Transverse colon (tissue), 4 donors: ENCODE results near the gene TULP3. TPM values are rescaled to one million over a fixed set of nuclear protein-coding genes. Genes with fewer than 3 reads are reported as not detected.
A peak's percentile ranks its signal among the peaks of the same experiment; 100 is the strongest.

Experiments used
- DNase-seq: peaks from one replicate; pipeline ENCODE4 v3.0.0-alpha.2; 2019
- H3K27ac ChIP-seq, 4 donors: fragments of 200-600 bp; sonication (generic); 2 replicates each; pipeline ENCODE4 v1.5.1; 2016 to 2018; ENCODE audit warnings: inconsistent platforms in 4 of 4
- H3K27me3 ChIP-seq: fragments of 200-600 bp; sonication (generic); 2 replicates; pipeline ENCODE4 v1.5.1; 2017; ENCODE audit warnings: inconsistent platforms
- H3K36me3 ChIP-seq, 4 donors: fragments of 200-600 bp; sonication (generic); 2 replicates each; pipeline ENCODE4 v1.5.1; 2017 to 2019; ENCODE audit warnings: inconsistent platforms in 4 of 4
- H3K4me1 ChIP-seq, 4 donors: fragments of 200-600 bp; sonication (generic); 2 replicates each; pipeline ENCODE4 v1.5.1; 2017 to 2020; ENCODE audit warnings: inconsistent platforms in 4 of 4
- H3K4me3 ChIP-seq, 4 donors: fragments of 200-600 bp; sonication (generic); 1 replicate in 1 of 4; 2 replicates in 3 of 4; pipeline versions ENCODE4 v1.5.1 to v1.6.1; 2017 to 2019; ENCODE audit warnings: inconsistent platforms in 4 of 4
- H3K9me3 ChIP-seq, 2 donors: fragments of 200-600 bp; sonication (generic); 2 replicates each; pipeline ENCODE4 v1.5.1; 2017 to 2019; ENCODE audit warnings: inconsistent platforms in 2 of 2
- EP300 ChIP-seq: sonication (generic); formaldehyde crosslinking; IDR thresholded peaks from one replicate; pipeline ENCODE4 v1.6.1; 2017; ENCODE audit warnings: antibody characterized with exemption, low read depth
- POLR2A ChIP-seq: fragments of 450-650 bp; IDR thresholded peaks from one replicate; pipeline ENCODE4 v1.6.1; 2016; ENCODE audit warnings: antibody characterized with exemption, mild to moderate bottlenecking, moderate library complexity
- POLR2AphosphoS5 ChIP-seq, 3 donors: sonication (generic); formaldehyde crosslinking; IDR thresholded peaks; one replicate each; pipeline ENCODE4 v1.6.1; 2016; ENCODE audit warnings: antibody characterized with exemption in 3 of 3
- WGBS, 2 donors: methylation state at CpG; one replicate each; pipeline ENCODE4 v1.1.5; 2018; ENCODE audit warnings: low coverage in 1 of 2; 5-methylcytosine and 5-hydroxymethylcytosine counted together
- in situ Hi-C, 4 donors: fragments of 200-750 bp; cut with MboI; loops; one replicate each; pipeline versions ENCODE4 v1.15.0 to v1.15.1; 2017; ENCODE audit warnings: low sequenced_read_pairs in 3 of 4, low pct_ligation_motif_present in 1 of 4, low pct_unique_long_range_greater_than_20kb in 1 of 4
- intact Hi-C: fragments of 100-400 bp; cut with DNase I; formaldehyde crosslinking; loops from one replicate; pipeline ENCODE4 v1.15.1; 2023; ENCODE audit warnings: low total_unique reads
- total RNA-seq, 4 donors: library from RNA; depleted of rRNA; stranded (reverse); fragments of >200 nt; gene quantifications; one replicate each; pipeline ENCODE4 v1.1.0, GENCODE V29; 2016
- TF ChIP-seq, protein P1 (sequence below), 5 experiments: fragments of 200-600 bp in 3 of 5; fragments of 450-650 bp in 2 of 5; sonication (generic) in 3 of 5; IDR thresholded peaks; 1 replicate in 2 of 5; 2 replicates in 3 of 5; pipeline ENCODE4 v1.5.1; 2016 to 2017; ENCODE audit warnings: antibody characterized with exemption in 5 of 5, inconsistent platforms in 3 of 5, mild to moderate bottlenecking in 2 of 5, moderate library complexity in 1 of 5

TULP3 gene
- total RNA-seq, 4 donors from 2014 or later = 7.4 to 21.3 (median 16.9) TPM

DNA sequence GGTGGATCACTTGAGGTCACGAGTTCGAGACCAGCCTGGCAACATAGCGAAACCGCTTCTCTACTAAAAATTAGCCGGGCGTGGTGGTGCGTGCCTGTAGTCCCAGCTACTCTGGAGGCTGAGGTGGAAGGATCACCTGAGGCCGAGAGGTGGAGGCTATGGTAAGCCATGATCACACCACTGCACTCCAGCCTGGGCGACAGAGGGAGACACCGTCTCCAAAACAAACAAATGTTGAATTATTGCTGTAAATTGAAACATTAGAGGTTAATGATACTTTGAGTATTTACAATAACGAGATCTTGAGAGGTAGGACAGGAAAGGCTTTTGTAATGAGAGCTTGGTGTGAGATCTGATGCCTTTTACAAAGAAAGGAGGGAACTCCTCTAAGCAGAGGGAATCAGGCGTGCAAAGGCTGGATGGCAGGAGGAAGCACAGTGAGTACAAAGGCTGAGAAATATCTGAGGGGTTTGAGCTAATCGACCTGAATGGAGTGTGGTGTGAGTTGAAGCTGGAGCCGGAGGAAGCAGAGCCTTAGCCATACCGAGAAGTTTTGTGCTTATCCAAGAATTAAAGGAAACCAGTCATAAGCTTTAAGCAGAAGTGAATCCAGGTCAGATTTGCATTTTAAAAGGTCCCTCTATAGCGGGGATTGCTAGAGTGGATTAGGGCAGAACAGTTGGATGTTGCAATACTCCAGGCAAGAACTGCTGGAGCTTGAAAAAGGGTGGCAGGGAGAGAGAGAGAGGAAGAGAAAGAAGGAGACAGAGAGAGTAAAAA, 12.5 kb upstream of the TULP3 start:
- no peaks in the 10 kb centered on the region for H3K9me3 ChIP-seq
- in situ Hi-C loops (no loop called here), intact Hi-C loops (no loop called here)
- DNase-seq = no peak
- H3K4me1 ChIP-seq = peaks cover 11 to 23% (median 15%) of the 10 kb centered on the region in 4 donors
- H3K4me3 ChIP-seq = peak overlapping the region in 3 of 4 donors; percentile 75 to 90 (median 87)
- H3K27me3 ChIP-seq = no peaks in the 10 kb centered on the region
- H3K36me3 ChIP-seq = no peaks in the 10 kb centered on the region
- H3K27ac ChIP-seq = peak overlapping the region; percentile 93 to 97 (median 95)
- WGBS, 2 donors = 22 to 26% methylated on average over 8 to 16 of the region's 16 CpGs
- TF ChIP-seq, protein P1, sequence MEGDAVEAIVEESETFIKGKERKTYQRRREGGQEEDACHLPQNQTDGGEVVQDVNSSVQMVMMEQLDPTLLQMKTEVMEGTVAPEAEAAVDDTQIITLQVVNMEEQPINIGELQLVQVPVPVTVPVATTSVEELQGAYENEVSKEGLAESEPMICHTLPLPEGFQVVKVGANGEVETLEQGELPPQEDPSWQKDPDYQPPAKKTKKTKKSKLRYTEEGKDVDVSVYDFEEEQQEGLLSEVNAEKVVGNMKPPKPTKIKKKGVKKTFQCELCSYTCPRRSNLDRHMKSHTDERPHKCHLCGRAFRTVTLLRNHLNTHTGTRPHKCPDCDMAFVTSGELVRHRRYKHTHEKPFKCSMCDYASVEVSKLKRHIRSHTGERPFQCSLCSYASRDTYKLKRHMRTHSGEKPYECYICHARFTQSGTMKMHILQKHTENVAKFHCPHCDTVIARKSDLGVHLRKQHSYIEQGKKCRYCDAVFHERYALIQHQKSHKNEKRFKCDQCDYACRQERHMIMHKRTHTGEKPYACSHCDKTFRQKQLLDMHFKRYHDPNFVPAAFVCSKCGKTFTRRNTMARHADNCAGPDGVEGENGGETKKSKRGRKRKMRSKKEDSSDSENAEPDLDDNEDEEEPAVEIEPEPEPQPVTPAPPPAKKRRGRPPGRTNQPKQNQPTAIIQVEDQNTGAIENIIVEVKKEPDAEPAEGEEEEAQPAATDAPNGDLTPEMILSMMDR (IDR thresholded peaks at IDR 0.05) = no peak
- no peak for TF ChIP-seq POLR2A
- no peak for TF ChIP-seq EP300
- TF ChIP-seq POLR2AphosphoS5 (IDR thresholded peaks at IDR 0.05) = no peak

DNA sequence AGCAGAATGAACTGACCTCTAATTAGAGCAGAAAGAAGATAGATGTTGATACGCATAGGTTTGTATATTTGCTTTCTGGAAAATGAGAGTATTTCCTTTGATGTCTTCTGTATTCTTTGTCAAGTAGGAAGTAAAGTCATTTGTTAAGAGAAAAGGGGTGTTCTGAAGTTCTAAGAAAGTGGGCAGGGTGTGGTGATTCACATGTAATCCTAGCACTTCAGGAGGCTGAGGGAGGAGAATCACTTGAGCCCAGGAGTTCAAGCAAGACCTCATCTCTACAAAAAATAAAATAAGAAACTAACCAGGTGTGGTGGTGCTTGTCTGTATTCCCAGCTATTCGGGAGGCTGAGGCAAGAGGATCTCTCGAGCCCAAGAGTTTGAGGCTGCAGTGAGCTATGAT, 10.8 kb upstream of the TULP3 start:
- H3K27me3 ChIP-seq = no peaks in the 10 kb centered on the region
- in situ Hi-C loops (no loop called here), intact Hi-C loops (no loop called here)
- no peak overlapping the region for H3K4me3 ChIP-seq
- DNase-seq = no peak
- no peak for TF ChIP-seq POLR2A
- TF ChIP-seq EP300 = no peak
- TF ChIP-seq POLR2AphosphoS5 (IDR thresholded peaks at IDR 0.05) = no peak
- TF ChIP-seq, protein P1 (IDR thresholded peaks at IDR 0.05) = no peak
- H3K27ac ChIP-seq = no peak overlapping the region
- H3K9me3 ChIP-seq = no peaks in the 10 kb centered on the region
- peaks cover 11 to 23% (median 15%) of the 10 kb centered on the region in 4 donors for H3K4me1 ChIP-seq
- 94 to 100% methylated on average over 1 to 3 of the region's 3 CpGs for WGBS, 2 donors
- H3K36me3 ChIP-seq = no peaks in the 10 kb centered on the region

DNA sequence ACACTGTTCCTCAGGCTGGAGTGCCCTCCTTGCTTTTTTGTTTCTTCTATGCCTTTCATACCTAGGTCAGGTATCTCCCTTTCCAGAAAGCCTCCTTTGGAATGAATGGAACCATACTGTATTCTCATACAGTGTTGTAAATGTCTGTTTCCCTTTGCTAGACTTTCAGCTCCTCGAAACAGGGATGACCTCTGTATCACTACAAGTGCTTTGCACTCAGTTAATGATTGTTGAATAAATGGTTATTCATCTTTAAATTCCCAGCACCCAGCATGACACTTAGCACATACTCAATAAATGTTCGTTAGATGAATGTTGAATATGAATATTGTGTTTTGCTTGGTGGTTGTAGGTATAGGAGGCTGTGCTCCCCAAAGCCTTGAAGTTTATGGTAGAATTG, 5.9 kb upstream of the TULP3 start:
- Histone ChIP-seq H3K27ac (no peak overlapping the region), H3K27me3 (no peaks in the 10 kb centered on the region), H3K36me3 (no peaks in the 10 kb centered on the region), H3K4me1 (peaks cover 0 to under 1% (median 0%) of the 10 kb centered on the region in 4 donors), H3K9me3 (no peaks in the 10 kb centered on the region), H3K4me3 (no peak overlapping the region)
- intact Hi-C loops (no loop called here), in situ Hi-C loops (no loop called here)
- WGBS, 2 donors = 65 to 69% methylated on average over 2 of the region's 2 CpGs
- DNase-seq = no peak
- no peak for TF ChIP-seq POLR2AphosphoS5 (IDR thresholded peaks at IDR 0.05)
- no peak for TF ChIP-seq POLR2A
- TF ChIP-seq, protein P1 (IDR thresholded peaks at IDR 0.05) = no peak
- no peak for TF ChIP-seq EP300

DNA sequence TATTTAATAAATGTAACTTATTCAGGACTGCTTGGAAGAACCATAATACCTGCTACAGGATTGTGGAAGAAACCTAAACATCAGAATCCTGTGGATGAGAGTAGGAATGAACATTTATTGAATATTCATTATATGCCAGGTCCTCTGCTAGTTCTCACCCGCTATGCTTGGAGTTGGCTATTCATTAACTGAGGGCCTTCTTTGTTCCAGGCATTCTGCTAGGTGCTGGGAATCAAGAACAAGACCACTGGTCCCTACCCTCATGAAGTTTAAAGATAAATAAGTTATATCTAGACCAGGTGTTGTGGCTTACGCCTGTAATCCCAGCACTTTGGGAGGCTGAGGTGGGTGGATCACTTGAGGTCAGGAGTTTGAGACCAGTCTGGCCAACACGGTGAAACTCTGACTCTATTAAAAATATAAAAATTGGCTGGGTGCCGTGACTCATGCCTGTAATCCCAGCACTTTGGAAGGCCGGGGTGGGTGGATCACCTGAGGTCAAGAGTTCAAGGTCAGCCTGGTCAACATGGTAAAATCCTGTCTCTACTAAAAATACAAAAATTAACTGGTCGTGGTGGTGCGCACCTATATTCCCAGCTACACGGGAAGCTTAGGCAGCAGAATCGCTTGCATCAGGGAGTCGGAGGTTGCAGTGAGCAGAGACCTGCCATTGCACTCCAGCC, 3.8 kb upstream of the TULP3 start:
- no peaks in the 10 kb centered on the region for H3K9me3 ChIP-seq
- no peak overlapping the region for H3K4me3 ChIP-seq
- H3K27ac ChIP-seq = no peak overlapping the region
- TF ChIP-seq POLR2A = no peak
- TF ChIP-seq, protein P1 (IDR thresholded peaks at IDR 0.05) = no peak
- TF ChIP-seq POLR2AphosphoS5 (IDR thresholded peaks at IDR 0.05) = no peak
- TF ChIP-seq EP300 = no peak
- intact Hi-C loops (no loop called here), in situ Hi-C loops (no loop called here)
- no peaks in the 10 kb centered on the region for H3K36me3 ChIP-seq
- H3K27me3 ChIP-seq = no peaks in the 10 kb centered on the region
- peaks cover 4 to 12% (median 9%) of the 10 kb centered on the region in 4 donors for H3K4me1 ChIP-seq
- 90 to 95% methylated on average over 4 to 10 of the region's 10 CpGs for WGBS, 2 donors
- no peak for DNase-seq
